Measurements from ENCODE around the gene LGALS1. TPM values are rescaled to one million over a fixed set of nuclear protein-coding genes. Genes with fewer than 3 reads are reported as not detected.
A peak's percentile ranks its signal among the peaks of the same experiment; 100 is the strongest.

LGALS1 gene
- total RNA-seq (2014; rRNA removed), result 5,161 and 10,139 TPM in 2 replicates
- 11,917 TPM for polyA plus RNA-seq (2012)

DNA sequence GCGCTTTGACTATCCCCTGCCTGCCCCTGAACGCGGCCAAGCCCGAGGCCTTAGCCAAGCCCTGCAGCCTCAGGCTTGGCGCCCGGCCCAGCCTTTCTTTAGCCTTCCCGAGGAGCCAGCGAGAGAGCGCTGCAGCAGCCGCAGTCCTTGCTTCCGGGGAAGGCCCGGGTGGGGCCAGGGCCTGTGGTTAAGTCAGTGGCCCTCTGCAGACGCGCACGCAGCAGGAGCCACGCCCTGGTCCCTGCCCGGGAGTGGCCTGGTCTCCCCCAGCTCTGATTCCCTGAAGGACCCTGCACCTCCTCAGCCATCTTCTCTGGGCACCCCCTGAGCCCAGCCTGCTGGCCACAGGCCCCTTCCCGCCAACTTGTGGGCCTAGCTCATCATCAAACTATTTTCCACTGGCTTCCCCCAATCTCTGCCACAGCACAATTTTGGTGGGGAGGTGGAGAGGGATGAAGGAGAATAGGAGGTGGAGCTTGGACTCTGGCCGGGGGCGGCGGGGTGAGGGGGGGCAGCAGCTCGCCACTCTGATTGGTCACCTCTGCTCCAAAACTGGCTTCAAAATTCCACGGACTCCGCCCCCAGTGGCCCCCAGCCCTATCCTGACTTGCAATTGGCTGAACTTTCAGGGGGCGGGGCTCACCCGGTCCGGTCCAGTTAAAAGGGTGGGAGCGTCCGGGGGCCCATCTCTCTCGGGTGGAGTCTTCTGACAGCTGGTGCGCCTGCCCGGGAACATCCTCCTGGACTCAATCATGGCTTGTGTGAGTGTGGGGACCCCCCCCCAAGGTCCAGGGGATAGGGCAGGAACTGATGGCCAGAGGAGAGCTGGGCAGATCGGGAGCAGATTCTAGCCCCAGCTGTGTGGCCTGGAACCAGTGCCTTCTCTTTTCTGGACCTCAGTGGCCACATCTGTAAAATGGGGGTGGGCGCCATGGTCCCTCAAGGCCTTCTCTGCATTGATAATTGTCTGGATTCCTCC is at the start of gene LGALS1:
Gene LGALS1, plus strand, starts transcription at position 686 of the 979 bp plus-strand sequence. Its CDS starts 67 bp downstream, at position 753.
- peak; percentile 98 for DNase-seq (ENCODE audit: low read depth)

DNA sequence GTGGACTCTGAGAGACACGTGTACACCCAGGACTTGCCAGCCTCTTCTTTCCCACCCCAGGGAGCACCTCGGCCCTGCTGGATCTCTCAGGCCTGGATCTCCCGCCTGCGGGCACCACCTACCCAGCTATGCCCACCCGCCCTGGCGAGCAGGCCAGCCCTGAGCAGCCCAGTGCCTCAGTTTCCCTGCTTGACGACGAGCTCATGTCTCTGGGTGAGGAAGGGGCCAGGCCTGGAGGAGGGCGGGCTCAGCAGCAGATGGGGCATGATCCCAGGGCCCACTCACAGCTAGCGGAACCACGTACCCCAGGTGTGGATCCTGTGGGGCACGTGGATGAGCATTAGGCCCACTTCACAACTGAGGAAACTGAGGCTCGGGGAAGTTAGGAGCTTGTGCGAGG is 49.7 kb upstream of the LGALS1 start:
- no peak for DNase-seq (ENCODE audit: low read depth)

DNA sequence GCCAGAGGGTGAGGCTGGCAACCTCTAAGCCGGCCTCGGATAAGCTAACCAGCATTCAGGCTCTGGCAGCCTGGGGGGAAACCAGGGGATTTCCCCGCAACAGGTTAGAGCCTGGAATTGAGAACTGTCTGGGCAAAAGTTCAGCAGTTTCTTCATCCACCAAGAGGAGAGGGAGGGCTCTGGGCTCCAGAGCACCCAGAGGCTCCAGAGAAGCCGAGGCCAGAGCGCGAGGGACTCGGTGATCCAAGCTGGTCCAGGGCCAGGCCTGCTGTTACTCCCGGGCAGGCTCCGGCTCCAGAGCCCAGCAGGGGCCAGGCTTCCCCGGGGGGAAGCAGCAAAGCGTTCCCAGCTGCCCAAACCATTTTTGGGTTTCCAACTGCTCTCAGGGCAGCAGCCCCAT is 49.3 kb upstream of the LGALS1 start:
- no peak for DNase-seq (ENCODE audit: low read depth)

- no peak for DNase-seq (ENCODE audit: low read depth)
Measured at GRCh38 chr22:37626556-37627075, 48.8 kb upstream of the LGALS1 start.

- no peak for DNase-seq (ENCODE audit: low read depth)
Measured at GRCh38 chr22:37627121-37627520, 48.3 kb upstream of the LGALS1 start.

DNA sequence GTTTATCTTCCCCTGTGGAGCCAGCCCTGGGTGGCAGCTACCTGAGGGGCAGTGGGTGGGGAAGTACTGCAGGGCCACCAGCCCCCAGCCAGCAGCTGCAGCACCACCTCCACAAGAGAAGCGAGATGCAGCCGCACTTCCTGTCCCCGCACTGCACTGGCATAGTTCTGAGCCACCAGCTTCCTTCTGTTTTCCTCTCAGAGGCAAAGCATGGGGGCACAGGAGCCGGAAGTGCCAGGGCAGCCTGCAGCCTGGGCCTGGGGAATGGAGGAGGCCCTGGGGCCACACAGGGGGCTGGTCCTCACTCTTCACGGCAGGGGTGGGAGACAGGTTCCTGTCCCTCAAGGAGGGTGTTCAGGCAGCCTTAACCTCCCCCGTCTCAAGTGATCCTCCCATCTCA is 47.9 kb upstream of the LGALS1 start:
- DNase-seq (ENCODE audit: low read depth), result no peak

- no peak for DNase-seq (ENCODE audit: low read depth)
Measured at GRCh38 chr22:37628830-37629229, 46.6 kb upstream of the LGALS1 start.

GRCh38 chr22:37629928-37630327 is 45.5 kb upstream of the LGALS1 start:
- no peak for DNase-seq (ENCODE audit: low read depth)

GRCh38 chr22:37630839-37631435 is 44.5 kb upstream of the LGALS1 start:
- no peak for DNase-seq (ENCODE audit: low read depth)

- DNase-seq (ENCODE audit: low read depth), result no peak
Measured at GRCh38 chr22:37631448-37632173, 43.8 kb upstream of the LGALS1 start.

DNA sequence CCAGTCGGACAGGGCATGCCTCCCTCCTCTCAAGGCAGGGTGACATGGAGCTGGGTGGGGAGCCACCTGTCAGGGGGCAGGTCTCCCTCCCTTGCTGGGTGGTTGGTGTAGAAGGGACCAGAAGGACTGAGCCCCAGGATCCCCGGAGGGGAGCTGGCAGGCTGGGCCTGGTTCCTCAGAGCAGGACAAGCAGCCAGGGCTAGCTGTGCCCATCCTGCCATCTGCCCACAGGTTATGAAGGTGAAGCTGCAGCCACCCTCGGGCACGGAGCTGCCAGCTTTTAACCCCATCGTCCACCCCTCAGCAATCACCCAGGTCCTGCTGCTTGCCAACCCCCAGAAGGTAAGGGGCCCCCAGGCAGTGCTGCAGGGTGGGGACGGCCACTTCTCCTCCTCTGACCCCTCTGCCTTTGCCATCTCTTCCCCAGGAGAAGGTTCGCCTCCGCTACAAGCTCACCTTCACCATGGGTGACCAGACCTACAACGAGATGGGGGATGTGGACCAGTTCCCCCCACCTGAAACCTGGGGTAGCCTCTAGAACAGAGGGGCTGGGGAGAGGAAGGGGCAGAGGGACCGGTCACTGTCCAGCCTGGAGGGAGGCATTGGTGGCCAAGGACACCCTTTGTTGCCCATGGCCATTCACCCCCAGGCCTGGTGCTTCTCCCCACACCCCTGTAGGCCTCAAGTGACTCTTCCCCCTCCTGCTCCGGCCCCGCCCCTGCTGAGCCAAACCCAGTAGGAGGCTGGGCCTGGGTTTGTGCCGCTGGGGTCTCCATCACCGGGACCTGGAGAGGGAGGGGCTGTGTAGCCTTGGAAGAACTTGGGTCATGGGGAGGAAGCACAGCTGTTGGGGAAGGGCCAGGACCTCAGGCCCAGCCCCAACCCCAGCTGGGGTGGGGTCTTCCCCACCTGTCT is 43.0 kb upstream of the LGALS1 start:
- DNase-seq (ENCODE audit: low read depth), result no peak

DNA sequence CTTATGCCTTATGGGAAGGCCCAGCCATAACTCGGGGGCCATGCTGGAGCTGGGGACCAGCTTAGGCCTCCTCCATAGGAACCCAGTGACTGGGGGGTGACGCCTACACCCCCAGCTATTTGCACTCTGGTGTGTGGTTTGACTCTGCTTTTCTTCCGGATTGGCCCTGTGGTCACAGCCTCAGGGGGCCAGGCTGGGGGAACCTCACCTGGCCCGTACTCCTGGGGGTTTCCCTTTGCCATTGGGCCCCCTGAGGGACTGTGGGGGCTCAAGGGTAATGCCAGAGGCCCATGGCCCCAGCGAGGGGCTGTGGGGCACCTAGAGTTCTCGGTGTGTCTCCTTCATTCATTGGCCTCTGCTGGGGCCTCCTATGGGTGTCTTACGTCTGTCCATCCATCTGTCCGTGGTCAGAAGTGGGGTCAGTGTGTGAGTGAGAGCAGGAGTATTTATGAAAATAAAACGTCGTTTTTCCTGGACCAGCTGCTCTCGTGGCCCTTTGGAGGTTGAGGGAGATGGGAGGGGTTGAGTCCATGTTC is 42.3 kb upstream of the LGALS1 start:
- no peak for DNase-seq (ENCODE audit: low read depth)

- peak; percentile 88 for DNase-seq (ENCODE audit: low read depth)
Measured at GRCh38 chr22:37633625-37634416, 41.6 kb upstream of the LGALS1 start.

DNA sequence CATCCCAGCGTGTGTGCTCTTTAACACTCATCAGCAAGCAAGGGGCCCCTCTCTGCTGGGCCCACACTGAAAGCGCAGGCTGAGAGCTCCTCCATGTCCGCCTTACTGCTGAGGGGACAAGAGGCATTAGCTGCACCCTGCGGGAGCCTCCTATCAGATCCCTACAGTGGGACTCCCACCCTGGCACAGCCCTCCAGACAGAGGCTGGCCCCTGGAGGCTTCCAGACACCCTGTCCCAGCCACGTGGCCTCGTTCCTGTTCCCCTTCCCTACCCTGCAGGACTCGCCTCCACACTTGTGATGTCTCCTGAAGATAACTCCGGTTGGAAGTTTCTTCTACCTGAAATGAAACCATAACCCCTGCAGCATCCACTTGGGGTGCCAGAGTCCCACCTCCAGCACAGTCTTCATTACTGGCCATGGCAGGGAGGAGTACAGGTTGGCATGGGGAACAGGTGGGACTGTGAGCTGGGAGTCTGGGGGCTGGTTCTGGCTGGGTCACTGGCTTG is 41.0 kb upstream of the LGALS1 start:
- DNase-seq (ENCODE audit: low read depth), result no peak

DNA sequence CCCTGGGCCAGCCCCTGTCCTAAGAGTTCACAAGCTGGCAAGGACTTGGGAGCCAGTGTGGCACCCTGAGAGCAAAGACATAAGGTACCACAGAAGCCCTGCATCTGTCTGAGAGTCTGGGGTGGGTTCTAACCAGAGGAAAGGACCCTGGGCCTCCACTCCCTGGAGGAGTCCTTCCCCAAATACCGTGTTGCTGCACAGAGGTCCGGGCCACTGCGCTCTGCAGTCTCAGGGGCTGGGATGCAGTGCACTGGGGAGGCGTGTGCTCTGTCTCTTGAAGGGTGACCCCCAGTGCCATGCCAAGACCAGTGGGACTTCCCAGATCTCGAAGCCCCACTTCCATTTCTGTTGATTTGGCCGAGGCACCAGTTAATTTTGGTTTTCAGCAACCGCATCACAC is 40.3 kb upstream of the LGALS1 start:
- DNase-seq (ENCODE audit: low read depth), result no peak

DNA sequence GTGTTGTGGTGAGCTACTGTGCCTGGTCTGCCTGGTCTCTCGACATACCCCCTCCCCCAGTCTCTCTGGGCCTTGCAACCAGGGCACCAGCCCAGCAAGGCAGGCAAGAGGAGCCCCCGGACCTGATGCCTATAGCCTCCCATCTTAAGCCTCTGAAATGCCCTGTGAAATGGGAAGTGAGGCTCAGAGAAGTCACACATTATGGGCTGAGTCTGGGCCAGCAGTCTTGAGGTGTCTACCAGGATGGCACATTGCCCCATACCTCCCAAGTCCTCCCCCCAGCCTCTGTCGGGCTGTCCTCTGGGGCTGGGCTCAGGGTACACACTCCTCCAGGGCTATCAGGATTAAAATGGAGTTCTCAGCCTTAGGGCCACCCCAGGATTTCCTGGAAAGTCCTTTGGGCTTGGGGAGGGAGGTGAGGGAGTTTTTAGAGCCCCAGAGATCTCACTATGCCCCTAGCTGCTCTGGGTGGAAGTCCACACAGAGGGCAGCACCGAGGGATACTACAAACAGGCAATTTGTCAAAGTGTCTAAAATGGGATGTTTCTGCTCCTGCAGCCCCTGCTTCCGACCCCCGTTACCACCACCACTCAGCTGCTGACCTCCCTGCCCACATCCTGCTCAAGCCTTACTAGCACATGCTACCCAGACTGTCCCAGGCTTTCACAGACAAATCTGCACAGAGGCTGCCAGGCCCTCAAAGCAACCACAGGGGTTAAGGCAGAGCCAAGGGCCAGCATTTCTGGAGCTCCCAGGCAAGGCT is 39.1 kb upstream of the LGALS1 start:
- DNase-seq (ENCODE audit: low read depth), result peak; percentile 97

- no peak for DNase-seq (ENCODE audit: low read depth)
Measured at GRCh38 chr22:37636949-37637273, 38.5 kb upstream of the LGALS1 start.

DNA sequence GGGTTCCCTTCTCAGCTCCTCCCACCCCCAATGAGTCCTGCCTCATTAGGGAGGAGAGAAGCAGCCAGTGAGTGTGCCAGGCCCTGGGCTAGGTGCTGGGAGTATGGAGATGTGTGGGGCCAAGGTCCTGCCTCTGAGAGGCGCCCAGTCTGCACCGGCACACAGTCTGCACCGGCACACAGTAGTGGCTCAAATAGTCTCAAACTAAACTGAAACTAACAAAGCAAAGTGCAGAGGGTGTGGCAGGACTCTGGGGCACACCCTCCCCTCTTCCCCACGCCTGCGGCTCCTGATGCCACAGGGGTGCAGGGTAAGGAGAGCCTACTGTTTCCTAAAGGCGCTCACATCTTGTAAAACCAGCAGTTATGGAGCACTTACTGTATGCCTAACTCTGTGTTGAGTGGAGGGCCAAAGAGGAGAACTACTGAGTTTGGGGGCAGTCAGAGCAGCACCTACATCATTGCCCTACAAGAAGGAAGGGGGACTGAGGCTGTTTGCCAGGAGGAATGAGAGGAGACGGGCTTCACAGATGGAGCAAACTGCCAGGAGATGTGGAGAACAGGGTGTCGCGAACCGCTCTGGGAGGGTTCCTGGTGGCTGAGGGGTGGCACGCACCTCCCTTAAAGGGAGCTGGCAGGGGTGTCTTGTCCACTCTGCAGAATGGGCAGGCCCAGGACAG is 36.9 kb upstream of the LGALS1 start:
- no peak for DNase-seq (ENCODE audit: low read depth)
